PC-3 (cell line): Measurements from ENCODE around the gene STX18.

Experiments used
- EZH2 ChIP-seq: fragments of 300-600 bp; sonication (generic); IDR thresholded peaks from one replicate; pipeline ENCODE4 v1.6.1; 2017; ENCODE audit warnings: antibody characterized with exemption, mild to moderate bottlenecking, low read length; ENCODE audit not compliant: unreplicated experiment
- TF ChIP-seq, protein P1 (sequence below): fragments of 300-600 bp; sonication (generic); conservative IDR thresholded peaks from 2 replicates; pipeline ENCODE4 v1.5.1; 2017; ENCODE audit warnings: antibody characterized with exemption, low read depth, mild to moderate bottlenecking, low read length

DNA sequence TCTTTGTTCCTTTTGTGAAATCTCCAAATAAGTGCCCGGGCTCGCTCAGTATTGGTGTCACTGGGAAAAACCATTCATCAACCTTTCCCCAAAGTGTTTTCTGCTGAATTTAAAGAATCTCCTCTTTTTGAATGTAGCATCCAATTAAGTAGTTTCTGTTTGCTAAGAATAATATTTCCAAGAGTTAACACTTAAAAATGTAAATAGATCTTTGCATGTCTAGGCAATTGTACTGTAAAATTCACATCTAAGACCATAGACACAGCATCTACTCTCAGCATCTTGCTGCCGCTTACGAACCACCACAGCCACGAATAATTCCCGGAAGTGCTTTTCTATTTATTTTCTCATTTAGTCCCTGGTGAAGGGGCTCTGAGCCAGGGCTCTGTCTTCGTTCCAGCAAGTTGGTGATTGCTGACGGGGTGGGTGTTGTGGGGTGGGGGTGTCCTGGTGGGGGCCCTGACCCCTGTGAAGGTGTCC lies 153.5 kb downstream of the STX18 start:
- TF ChIP-seq, protein P1, sequence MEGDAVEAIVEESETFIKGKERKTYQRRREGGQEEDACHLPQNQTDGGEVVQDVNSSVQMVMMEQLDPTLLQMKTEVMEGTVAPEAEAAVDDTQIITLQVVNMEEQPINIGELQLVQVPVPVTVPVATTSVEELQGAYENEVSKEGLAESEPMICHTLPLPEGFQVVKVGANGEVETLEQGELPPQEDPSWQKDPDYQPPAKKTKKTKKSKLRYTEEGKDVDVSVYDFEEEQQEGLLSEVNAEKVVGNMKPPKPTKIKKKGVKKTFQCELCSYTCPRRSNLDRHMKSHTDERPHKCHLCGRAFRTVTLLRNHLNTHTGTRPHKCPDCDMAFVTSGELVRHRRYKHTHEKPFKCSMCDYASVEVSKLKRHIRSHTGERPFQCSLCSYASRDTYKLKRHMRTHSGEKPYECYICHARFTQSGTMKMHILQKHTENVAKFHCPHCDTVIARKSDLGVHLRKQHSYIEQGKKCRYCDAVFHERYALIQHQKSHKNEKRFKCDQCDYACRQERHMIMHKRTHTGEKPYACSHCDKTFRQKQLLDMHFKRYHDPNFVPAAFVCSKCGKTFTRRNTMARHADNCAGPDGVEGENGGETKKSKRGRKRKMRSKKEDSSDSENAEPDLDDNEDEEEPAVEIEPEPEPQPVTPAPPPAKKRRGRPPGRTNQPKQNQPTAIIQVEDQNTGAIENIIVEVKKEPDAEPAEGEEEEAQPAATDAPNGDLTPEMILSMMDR, result no peak
- TF ChIP-seq EZH2, result no peak
